GM18502 (cell line): Measurements from ENCODE around the gene CCL26.
"Not testable (repeated sequence)": the region's sequence is repeated elsewhere in the genome, so short reads cannot be mapped to it uniquely, and the experiment has no call there.

ENCODE experiments used
- ATAC-seq: cut with Tn5 transposase; IDR thresholded peaks from one replicate; pipeline ENCODE4 v1.9.1; 2021; ENCODE audit warnings: mild to moderate bottlenecking; ENCODE audit not compliant: unreplicated experiment, poor library complexity

CCL26 gene

GRCh38 chr7:75739796-75740672 is 32.0 kb downstream of the CCL26 start:
- peak; percentile 32 for ATAC-seq

GRCh38 chr7:75738975-75739795 is 32.8 kb downstream of the CCL26 start:
- peak; percentile 92 for ATAC-seq

DNA sequence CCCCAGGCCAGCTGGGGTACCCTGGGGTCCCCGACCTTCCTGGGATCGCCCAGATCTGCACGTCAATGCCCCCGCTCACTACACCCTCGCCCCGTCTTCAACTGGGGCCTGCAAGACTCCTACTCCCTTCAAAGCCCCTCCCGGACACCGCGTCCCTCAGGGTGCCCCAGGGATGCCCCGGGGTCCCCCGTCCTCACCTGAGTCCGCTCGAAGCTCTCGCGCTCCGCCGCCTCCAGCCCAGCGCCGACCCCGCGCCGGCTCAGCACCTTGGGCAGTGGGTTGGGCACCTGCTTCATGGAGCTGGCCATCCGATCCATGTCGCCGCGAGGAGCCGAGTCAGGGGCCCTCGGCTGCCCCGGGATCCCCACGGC is 33.4 kb downstream of the CCL26 start, which contains the start of gene HIP1:
HIP1 (minus strand) TSS at position 338 of the 371 bp plus-strand sequence; CDS start at position 317, 21 bp downstream.
- ATAC-seq = no peak

- no peak for ATAC-seq
Observed at GRCh38 chr7:75737856-75738603, 34.0 kb downstream of the CCL26 start.

GRCh38 chr7:75735581-75736350 is 36.2 kb downstream of the CCL26 start:
- ATAC-seq = no peak

- no peak for ATAC-seq
Observed at GRCh38 chr7:75734586-75735458, 37.2 kb downstream of the CCL26 start.

DNA sequence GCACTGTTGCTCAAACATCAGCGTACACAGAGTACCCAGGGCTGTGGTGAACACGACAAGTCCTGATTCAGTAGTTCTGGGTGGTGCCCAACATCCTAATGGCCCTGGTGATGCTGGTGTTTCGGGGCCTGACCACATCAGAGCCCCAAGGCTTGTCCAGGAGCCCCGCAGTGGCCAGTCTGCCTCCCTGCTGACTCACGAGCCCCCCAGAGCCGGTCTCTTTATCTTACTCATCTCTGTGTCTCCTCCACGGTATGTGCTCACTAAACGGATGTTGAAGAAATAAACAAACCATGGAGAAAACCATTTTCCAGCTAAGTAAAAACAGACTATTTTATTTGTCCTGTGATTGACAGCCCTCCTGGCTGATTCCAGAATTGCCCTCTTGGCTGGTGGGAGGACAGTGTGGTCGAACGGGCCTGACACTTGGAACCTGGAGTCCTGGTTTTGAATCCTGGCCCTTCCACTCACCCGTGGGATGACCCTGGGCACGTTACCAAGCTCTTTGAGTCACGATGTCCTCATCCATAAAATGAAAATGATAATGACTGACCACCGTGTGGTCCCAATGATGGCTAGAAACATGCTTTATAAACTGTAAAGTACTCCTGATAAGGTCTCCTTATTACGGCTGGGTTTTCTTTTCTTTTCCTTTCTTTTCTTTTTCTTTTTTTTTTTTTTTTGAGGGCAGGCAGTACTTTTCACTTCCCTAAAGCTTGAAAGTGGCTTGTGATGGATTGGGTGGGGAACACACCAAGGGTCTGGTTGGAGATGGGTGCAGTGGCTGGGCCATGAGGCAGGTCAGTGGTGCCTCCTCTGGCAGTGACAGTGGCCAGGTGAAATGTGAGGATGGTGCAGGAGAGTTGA is 39.0 kb downstream of the CCL26 start:
- no peak for ATAC-seq

DNA sequence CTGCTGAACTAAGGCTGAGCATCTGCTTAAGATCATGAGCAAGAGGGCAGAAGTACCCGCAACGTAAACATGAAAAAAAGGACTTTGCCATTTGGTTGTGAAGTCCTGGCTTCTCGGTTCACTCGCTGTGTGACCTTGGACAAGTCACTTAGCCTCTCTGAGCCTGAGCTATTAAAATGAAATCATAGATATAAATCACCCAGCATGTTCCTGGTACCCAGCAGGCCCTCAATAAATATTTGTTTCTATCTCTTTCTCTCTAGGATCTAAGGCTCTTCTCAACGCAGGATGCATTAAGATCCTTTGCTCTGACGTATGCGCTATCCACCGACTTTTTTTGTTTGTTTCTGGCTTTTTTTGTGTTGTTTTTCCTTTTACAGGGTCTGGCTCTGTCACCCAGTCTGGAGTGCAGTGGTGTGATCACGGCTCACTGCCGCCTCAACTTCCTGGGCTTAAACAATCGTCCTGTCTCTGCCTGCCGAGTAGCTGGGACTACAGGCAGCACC is 39.9 kb downstream of the CCL26 start:
- no peak for ATAC-seq

- no peak for ATAC-seq
Observed at GRCh38 chr7:75729851-75730274, 42.1 kb downstream of the CCL26 start.

- no peak for ATAC-seq
Observed at GRCh38 chr7:75727881-75728593, 44.0 kb downstream of the CCL26 start.

DNA sequence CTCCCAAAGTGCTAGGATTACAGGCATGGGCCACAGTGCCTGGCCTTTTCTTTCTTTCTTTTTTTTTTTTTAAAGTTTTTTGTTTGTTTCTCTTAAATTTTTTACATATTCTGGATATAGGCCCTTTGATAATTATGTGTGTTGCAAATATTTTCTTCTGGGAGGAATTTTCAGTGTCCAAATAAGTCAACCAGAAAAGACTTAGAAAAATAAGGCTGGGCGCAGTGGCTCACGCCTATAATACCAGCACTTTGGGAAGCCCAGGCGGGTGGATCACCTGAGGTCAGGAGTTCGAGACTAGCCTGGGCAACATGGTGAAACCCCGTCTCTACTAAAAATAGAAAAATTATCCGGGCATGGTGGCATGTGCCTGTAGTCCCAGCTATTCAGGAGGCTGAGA is 44.7 kb downstream of the CCL26 start:
- not testable (repeated sequence) for ATAC-seq

DNA sequence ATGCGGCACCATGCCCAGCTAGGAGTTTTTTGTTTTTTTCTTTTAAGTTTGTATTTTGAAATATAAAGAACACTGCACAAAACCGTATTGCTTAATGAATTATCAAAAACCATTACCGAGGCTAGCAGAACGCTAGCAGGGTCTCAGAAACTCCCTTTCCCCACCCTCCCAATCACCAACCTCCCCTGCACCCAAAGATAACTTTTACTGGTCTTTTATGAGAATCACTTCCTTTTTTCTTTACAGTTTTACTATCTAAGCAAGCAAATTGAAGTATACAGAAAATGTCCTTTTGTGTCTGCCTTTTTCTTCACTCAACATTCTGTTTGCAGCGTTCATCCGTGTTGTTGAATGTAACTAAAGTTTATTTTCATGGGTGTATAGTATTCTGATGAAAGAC is 46.7 kb downstream of the CCL26 start:
- ATAC-seq = no peak

GRCh38 chr7:75723444-75723843 is 48.6 kb downstream of the CCL26 start:
- no peak for ATAC-seq

DNA sequence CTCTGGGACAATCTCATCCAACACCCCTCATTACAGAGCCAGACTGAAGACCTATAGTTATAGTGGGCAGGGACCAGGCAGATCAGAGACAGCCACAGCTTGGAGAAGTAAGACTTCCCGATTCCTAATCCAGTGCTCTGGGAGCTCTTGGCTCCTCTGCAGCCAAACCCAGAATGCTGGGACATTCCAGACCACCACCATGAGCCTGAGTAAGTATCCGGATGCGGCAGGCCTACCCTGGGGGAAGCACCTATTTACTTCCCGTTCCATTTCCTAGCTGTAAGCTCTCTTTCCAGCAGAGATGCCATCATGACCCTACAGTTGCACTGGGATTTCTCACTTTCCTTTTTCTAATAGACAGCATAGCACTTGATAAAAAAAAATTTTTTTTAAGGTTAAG is 49.6 kb downstream of the CCL26 start:
- no peak for ATAC-seq

DNA sequence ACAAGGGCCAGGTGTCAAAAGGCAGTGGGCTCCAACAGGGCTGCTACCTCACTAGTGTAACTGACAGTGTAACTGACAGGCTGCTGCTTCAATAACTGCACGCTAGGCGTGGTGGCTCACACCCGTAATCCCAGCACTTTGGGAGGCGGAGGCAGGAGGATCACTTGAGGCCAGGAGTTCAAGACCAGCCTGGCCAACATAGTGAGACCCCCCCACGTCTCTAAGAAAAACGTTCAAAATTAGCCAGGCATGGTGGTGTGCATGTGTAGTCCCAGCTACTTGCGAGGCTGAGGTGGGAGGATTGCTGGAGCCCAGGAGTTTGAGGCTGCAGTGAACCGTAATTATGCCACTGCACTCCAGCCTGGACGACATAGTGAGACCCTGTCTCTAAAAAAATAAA is 50.1 kb downstream of the CCL26 start:
- ATAC-seq = not testable (repeated sequence)

GRCh38 chr7:75721426-75721825 is 50.6 kb downstream of the CCL26 start:
- ATAC-seq = no peak

GRCh38 chr7:75719626-75720025 is 52.4 kb downstream of the CCL26 start:
- ATAC-seq = no peak
